ENCODE results near the gene CEP68.

DNA sequence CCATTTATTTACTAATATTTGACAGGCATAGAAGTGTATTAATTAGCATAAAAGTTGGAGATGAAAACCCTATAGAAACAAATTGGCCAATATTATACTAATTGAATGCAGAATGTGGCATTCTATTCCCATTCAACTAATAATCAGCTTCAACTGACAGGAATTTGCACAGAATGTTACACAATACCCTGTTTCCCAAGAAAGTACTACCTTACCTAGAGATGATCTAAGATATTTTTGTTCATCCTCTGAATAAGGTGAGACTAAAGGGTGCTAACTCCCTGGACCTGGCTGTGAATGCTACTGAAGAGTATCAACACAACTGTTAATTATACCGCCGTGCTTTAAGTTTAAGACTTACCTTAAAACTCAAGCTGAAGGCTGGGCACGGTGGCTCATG lies 28.9 kb downstream of the CEP68 start:
- TF ChIP-seq EZH2 (IDR thresholded peaks at IDR 0.05; ENCODE audit: insufficient read depth, poor library complexity, severe bottlenecking) (no peak), EZH2phosphoT487 (IDR thresholded peaks at IDR 0.05; ENCODE audit: insufficient read depth, low read depth) (no peak)
